ENCODE results near the gene ARL15. TPM values are rescaled to one million over a fixed set of nuclear protein-coding genes. Genes with fewer than 3 reads are reported as not detected.
A peak's percentile ranks its signal among the peaks of the same experiment; 100 is the strongest.

The ARL15 gene
- total RNA-seq, 1 experiment from 2014 or later, result 140 TPM

DNA sequence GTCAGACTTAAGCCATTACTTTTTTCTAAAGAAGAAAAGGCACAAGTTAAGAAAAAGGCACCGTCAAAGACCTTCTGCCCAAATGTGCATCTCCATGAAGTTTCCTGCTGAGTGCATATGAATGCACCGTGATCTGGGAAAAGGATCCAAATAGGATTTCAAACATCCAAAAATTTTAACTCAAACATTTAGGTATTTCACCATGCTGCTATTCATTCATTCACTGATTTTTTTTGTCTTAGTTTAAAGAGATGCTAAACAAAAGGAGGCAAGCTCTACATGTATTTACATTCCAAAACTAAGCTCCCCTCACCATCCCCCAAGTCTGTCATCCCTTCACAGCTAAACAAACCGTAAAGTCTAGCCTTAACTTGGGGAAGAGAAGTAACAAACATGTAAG lies 291.9 kb downstream of the ARL15 start:
- no peak overlapping the region for H3K27ac Mint-ChIP-seq (ENCODE audit: unreplicated experiment)

DNA sequence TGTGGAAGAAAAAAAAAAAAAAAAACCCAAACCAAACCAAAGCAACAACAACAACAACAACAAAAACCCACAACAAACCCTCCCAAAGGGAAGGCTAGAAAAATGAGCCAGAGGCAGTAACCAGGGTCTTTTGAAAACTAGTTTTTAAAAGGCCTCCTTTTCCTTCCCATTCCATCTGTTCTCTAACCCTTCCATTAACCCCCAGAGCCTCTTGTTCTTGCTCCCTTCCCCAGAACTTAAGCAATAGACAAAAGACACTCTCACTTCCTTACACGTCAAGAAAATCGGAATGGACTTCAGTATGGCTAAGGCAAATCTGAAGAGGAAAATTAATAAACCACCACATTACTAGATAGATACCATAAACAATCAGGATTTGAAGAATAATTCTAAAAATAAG lies 292.8 kb downstream of the ARL15 start:
- Histone ChIP-seq H3K4me1 (peaks cover 15% of the 10 kb centered on the region), H3K4me3 (ENCODE audit: low read depth, low read length) (no peak overlapping the region), H3K9me3 (peaks cover 14% of the 10 kb centered on the region; the same call in 1 of the 2 replicates), H3K27me3 (replicated peaks; ENCODE audit: control insufficient read depth, insufficient read depth, low read length) (no peaks in the 10 kb centered on the region), H3K36me3 (ENCODE audit: control insufficient read depth, insufficient read depth, low read length) (no peaks in the 10 kb centered on the region; the same call in 1 of the 2 replicates)
- Mint-ChIP-seq H3K4me3 (ENCODE audit: unreplicated experiment) (no peak overlapping the region), H3K4me1 (ENCODE audit: low read depth, unreplicated experiment) (peaks cover 23% of the 10 kb centered on the region), H3K27ac (ENCODE audit: unreplicated experiment) (no peak overlapping the region), H3K27me3 (ENCODE audit: insufficient read depth, unreplicated experiment) (no peaks in the 10 kb centered on the region), H3K36me3 (ENCODE audit: insufficient read depth, unreplicated experiment) (peaks cover 51% of the 10 kb centered on the region), H3K9me3 (ENCODE audit: unreplicated experiment) (peaks cover 17% of the 10 kb centered on the region)
- CTCF ChIA-PET, result no interaction called here
- TF ChIP-seq, protein P1, sequence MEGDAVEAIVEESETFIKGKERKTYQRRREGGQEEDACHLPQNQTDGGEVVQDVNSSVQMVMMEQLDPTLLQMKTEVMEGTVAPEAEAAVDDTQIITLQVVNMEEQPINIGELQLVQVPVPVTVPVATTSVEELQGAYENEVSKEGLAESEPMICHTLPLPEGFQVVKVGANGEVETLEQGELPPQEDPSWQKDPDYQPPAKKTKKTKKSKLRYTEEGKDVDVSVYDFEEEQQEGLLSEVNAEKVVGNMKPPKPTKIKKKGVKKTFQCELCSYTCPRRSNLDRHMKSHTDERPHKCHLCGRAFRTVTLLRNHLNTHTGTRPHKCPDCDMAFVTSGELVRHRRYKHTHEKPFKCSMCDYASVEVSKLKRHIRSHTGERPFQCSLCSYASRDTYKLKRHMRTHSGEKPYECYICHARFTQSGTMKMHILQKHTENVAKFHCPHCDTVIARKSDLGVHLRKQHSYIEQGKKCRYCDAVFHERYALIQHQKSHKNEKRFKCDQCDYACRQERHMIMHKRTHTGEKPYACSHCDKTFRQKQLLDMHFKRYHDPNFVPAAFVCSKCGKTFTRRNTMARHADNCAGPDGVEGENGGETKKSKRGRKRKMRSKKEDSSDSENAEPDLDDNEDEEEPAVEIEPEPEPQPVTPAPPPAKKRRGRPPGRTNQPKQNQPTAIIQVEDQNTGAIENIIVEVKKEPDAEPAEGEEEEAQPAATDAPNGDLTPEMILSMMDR (IDR thresholded peaks at IDR 0.05; ENCODE audit: insufficient read depth in 1 of 2, low read depth in 1 of 2, low read length in 1 of 2, severe bottlenecking in 1 of 2, unreplicated experiment in 1 of 2), result no peak
- POLR2A ChIA-PET, result no interaction called here
- DNase-seq, result no peak
- no TSS peak for BruUV-seq (replicated peaks)
- intact Hi-C loops (cut with micrococcal nuclease; ENCODE audit: unreplicated experiment), result no loop called here

More for the DNA sequence above, 291.9 kb downstream of the ARL15 start:
- intact Hi-C loops (cut with micrococcal nuclease; ENCODE audit: unreplicated experiment), result no loop called here
- Histone ChIP-seq H3K4me1 (peaks cover 22% of the 10 kb centered on the region), H3K36me3 (ENCODE audit: control insufficient read depth, insufficient read depth, low read length) (no peaks in the 10 kb centered on the region; the same call in 1 of the 2 replicates), H3K27me3 (replicated peaks; ENCODE audit: control insufficient read depth, insufficient read depth, low read length) (no peaks in the 10 kb centered on the region), H3K9me3 (peaks cover 14% of the 10 kb centered on the region; the same call in 1 of the 2 replicates), H3K4me3 (ENCODE audit: low read depth, low read length) (no peak overlapping the region)
- DNase-seq, result no peak
- H3K4me1 Mint-ChIP-seq (ENCODE audit: low read depth, unreplicated experiment), result peaks cover 32% of the 10 kb centered on the region
- ChIA-PET POLR2A (no interaction called here), CTCF (no interaction called here)
- TF ChIP-seq, protein P1 (IDR thresholded peaks at IDR 0.05; ENCODE audit: insufficient read depth in 1 of 2, low read depth in 1 of 2, low read length in 1 of 2, severe bottlenecking in 1 of 2, unreplicated experiment in 1 of 2), result no peak
- no peak overlapping the region for H3K4me3 Mint-ChIP-seq (ENCODE audit: unreplicated experiment)
- no TSS peak for BruUV-seq (replicated peaks)
- peaks cover 49% of the 10 kb centered on the region for H3K36me3 Mint-ChIP-seq (ENCODE audit: insufficient read depth, unreplicated experiment)
- no peaks in the 10 kb centered on the region for H3K27me3 Mint-ChIP-seq (ENCODE audit: insufficient read depth, unreplicated experiment)
- H3K9me3 Mint-ChIP-seq (ENCODE audit: unreplicated experiment), result peaks cover 17% of the 10 kb centered on the region

DNA sequence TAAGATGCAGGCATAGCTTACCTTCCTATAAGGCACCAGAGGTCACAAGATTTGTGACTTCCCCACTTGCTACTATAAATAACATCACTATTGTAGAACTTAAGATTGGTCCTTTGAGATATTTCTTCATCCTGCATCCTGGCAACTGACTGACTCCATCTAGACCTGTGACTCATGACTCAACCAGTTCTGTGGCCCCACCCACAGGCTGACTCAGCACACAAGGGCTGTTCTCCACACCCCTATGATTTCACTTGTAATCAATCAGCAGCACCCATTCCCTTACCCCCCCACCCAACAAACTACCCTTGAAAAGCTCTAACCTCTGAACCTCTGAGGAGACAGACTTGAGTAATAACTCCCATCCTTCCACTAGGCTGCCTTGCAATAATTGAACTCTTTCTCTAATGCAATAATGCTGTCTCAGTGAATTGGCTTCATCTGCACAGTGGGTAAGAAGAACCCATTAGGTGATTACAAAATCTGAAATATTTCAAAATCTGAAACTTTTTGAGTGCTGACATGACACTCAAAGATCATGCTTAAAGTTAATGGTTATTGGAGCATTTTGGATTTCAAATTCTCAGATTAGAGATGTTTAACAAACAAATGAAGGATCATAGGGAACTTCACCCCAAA lies 296.7 kb downstream of the ARL15 start:
- intact Hi-C loops (cut with micrococcal nuclease; ENCODE audit: unreplicated experiment), result no loop called here
- no peak overlapping the region for H3K27ac Mint-ChIP-seq (ENCODE audit: unreplicated experiment)
- BruUV-seq (replicated peaks), result no TSS peak

More for the DNA sequence above, 296.7 kb downstream of the ARL15 start:
- peaks cover 14% of the 10 kb centered on the region; the same call in 1 of the 2 replicates for H3K9me3 ChIP-seq
- ChIA-PET POLR2A (no interaction called here), CTCF (no interaction called here)
- Mint-ChIP-seq H3K27me3 (ENCODE audit: insufficient read depth, unreplicated experiment) (no peaks in the 10 kb centered on the region), H3K4me3 (ENCODE audit: unreplicated experiment) (no peak overlapping the region), H3K9me3 (ENCODE audit: unreplicated experiment) (peaks cover 17% of the 10 kb centered on the region), H3K4me1 (ENCODE audit: low read depth, unreplicated experiment) (peaks cover 14% of the 10 kb centered on the region), H3K36me3 (ENCODE audit: insufficient read depth, unreplicated experiment) (peaks cover 43% of the 10 kb centered on the region)
- TF ChIP-seq, protein P1 (IDR thresholded peaks at IDR 0.05; ENCODE audit: insufficient read depth in 1 of 2, low read depth in 1 of 2, low read length in 1 of 2, severe bottlenecking in 1 of 2, unreplicated experiment in 1 of 2), result no peak
- peaks cover 14% of the 10 kb centered on the region for H3K4me1 ChIP-seq
- DNase-seq, result peak in 1 of 2 experiments; percentile 40
- no peak overlapping the region for H3K4me3 ChIP-seq (ENCODE audit: low read depth, low read length)
- H3K36me3 ChIP-seq (ENCODE audit: control insufficient read depth, insufficient read depth, low read length), result no peaks in the 10 kb centered on the region; the same call in 1 of the 2 replicates
- H3K27me3 ChIP-seq (replicated peaks; ENCODE audit: control insufficient read depth, insufficient read depth, low read length), result no peaks in the 10 kb centered on the region

Measured in Caco-2 (cell line).